ENCODE measurements around the gene BID. TPM values are rescaled to one million over a fixed set of nuclear protein-coding genes. Genes with fewer than 3 reads are reported as not detected.

BID gene
- polyA plus RNA-seq, 1 donor: 22.2 TPM

DNA sequence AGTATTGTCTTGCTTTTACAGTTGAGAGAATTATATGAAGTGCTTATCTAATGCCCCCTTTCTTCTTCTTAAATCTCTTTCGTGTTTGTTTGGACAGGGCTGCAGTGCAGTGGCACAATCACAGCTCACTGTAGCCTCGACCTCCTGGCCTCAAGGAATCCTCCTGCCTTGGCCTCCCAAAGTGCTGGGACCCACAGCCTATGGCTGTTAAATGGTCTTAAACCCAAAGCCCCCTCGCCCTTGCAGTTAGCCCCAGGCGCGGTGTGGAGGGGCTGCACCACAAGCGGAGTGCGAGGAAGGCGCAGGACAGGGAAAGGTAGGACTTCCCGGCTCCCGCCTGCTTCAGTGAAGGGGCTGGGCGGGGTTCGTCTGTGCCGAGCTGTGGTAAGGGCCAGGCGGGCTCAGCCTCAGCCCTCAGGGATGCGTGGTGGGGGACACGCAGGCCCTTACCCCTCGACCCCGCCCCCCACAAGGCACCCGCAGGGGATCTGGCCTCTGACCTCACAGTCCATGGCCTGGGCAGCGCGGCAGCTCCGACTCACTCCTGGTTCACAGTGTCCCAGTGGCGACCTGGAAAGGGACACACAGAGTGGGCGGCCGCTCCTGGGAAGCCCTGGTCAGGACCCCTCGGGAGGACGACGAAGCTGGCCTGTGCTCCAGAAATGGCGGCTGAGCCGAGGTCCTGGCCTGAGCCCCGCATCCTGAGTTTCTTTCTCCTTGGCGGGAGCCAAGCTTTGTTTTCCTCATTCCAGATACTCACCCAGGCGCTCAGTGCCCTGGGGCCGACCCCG lies 24.5 kb downstream of the BID start:
- H3K27me3 ChIP-seq (ENCODE audit: control insufficient read depth, insufficient read depth, low read length): no peaks in the 10 kb centered on the region
- no peaks in the 10 kb centered on the region for H3K9me3 ChIP-seq (ENCODE audit: control insufficient read depth, low read depth, low read length)
- H3K36me3 ChIP-seq (ENCODE audit: control insufficient read depth, insufficient read depth, low read length): no peaks in the 10 kb centered on the region
- 67% methylated on average over 1 of the region's 35 CpGs for WGBS (ENCODE audit: insufficient coverage, low lambda C conversion rate)
- no peak overlapping the region for H3K4me3 ChIP-seq (ENCODE audit: low read length)
- no peak for DNase-seq
- H3K27ac ChIP-seq (ENCODE audit: low read length): no peak overlapping the region
- no peaks in the 10 kb centered on the region for H3K4me1 ChIP-seq (ENCODE audit: control insufficient read depth, insufficient read depth, low read length)

DNA sequence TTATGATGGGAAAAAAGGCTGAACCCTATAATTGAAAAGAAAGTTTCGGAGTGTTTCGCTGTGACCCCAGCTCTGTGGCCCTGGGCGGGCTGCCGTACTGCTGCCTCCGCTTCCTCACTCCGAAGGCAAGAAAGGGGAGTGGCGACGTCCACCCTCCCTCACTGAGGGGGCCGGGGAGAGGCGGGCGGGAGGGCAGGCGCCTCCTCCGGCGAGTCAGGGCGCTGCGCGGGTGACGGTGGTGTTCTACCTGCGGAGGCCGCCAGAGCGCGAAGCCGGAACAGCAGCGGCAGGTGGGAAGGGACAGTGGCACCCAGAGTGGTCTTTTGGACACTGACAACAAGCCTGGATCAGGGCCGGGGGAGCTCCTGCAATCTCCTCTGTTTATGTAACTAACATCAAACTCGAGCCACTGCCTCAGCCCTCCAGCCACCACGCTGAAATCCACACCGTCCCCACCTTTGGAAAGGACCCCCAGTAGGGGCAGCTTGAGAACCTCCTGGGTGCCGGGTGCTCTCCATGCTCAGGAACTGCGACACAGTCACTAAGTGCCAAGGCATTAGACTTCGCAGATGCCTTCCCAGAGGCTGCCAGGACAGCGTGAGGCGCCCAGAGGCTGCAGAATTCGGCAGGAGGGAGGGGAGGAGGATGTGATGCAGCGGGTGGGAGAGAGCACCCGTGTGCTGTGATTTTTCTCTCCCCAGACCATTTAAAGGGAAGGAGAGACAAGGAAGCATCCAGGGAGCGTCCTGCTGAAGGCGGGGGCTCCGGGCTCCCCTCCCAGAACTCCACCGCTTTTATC lies 25.5 kb downstream of the BID start:
- H3K4me1 ChIP-seq (ENCODE audit: control insufficient read depth, insufficient read depth, low read length): no peaks in the 10 kb centered on the region
- no peak overlapping the region for H3K27ac ChIP-seq (ENCODE audit: low read length)
- DNase-seq: no peak
- no peak overlapping the region for H3K4me3 ChIP-seq (ENCODE audit: low read length)
- no CpG with 5 or more reads among the region's 40 CpGs for WGBS (ENCODE audit: insufficient coverage, low lambda C conversion rate)
- no peaks in the 10 kb centered on the region for H3K36me3 ChIP-seq (ENCODE audit: control insufficient read depth, insufficient read depth, low read length)
- no peaks in the 10 kb centered on the region for H3K9me3 ChIP-seq (ENCODE audit: control insufficient read depth, low read depth, low read length)
- no peaks in the 10 kb centered on the region for H3K27me3 ChIP-seq (ENCODE audit: control insufficient read depth, insufficient read depth, low read length)

DNA sequence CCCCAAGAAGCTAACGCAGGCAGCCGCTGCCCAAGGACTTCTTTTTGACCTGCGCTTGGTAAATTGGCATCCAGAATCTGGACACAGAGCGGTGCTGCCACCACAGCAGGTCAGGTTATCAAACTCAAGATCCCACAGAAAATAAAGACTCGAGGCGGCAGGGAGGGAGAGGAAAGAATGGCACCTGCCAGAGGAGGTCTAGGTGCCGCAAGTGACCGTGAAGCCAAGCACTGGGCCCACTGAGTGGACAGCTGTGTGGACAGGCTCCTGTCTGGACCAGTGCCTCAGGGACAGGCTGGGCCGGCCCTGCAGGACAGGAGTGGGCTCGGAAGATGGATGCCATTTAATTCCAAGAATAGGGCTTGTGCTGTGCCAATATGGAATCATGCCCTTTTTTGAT lies 27.4 kb downstream of the BID start:
- no CpG with 5 or more reads among the region's 10 CpGs for WGBS (ENCODE audit: insufficient coverage, low lambda C conversion rate)
- Histone ChIP-seq H3K27me3 (ENCODE audit: control insufficient read depth, insufficient read depth, low read length) (no peaks in the 10 kb centered on the region), H3K27ac (ENCODE audit: low read length) (no peak overlapping the region), H3K4me3 (ENCODE audit: low read length) (no peak overlapping the region), H3K9me3 (ENCODE audit: control insufficient read depth, low read depth, low read length) (no peaks in the 10 kb centered on the region), H3K36me3 (ENCODE audit: control insufficient read depth, insufficient read depth, low read length) (peaks cover 2% of the 10 kb centered on the region), H3K4me1 (ENCODE audit: control insufficient read depth, insufficient read depth, low read length) (no peaks in the 10 kb centered on the region)
- DNase-seq: no peak

DNA sequence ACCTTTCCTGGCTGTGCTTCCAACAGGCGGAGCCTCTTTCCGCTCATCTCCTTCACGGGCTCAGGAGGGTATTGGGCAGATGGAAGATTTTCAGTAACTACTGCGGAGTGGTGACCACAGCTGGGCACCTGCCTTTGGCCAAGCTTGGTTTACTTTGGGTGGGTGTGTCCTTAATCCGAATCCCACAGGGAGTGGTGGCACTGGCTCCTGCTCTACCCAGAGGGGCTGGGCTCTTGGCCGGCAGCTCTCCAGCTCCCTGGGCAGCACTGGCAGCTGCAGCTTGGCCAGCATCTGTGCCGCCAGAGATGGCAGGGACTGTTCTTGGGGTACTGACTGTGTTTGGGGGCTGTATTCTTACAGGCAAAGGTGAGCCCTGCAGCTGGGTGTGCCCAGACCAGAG lies 29.8 kb downstream of the BID start:
- H3K4me3 ChIP-seq (ENCODE audit: low read length): no peak overlapping the region
- peaks cover 2% of the 10 kb centered on the region for H3K36me3 ChIP-seq (ENCODE audit: control insufficient read depth, insufficient read depth, low read length)
- DNase-seq: no peak
- H3K27me3 ChIP-seq (ENCODE audit: control insufficient read depth, insufficient read depth, low read length): no peaks in the 10 kb centered on the region
- WGBS (ENCODE audit: insufficient coverage, low lambda C conversion rate): no CpG with 5 or more reads among the region's 7 CpGs
- H3K27ac ChIP-seq (ENCODE audit: low read length): no peak overlapping the region
- no peaks in the 10 kb centered on the region for H3K4me1 ChIP-seq (ENCODE audit: control insufficient read depth, insufficient read depth, low read length)
- no peaks in the 10 kb centered on the region for H3K9me3 ChIP-seq (ENCODE audit: control insufficient read depth, low read depth, low read length)

DNA sequence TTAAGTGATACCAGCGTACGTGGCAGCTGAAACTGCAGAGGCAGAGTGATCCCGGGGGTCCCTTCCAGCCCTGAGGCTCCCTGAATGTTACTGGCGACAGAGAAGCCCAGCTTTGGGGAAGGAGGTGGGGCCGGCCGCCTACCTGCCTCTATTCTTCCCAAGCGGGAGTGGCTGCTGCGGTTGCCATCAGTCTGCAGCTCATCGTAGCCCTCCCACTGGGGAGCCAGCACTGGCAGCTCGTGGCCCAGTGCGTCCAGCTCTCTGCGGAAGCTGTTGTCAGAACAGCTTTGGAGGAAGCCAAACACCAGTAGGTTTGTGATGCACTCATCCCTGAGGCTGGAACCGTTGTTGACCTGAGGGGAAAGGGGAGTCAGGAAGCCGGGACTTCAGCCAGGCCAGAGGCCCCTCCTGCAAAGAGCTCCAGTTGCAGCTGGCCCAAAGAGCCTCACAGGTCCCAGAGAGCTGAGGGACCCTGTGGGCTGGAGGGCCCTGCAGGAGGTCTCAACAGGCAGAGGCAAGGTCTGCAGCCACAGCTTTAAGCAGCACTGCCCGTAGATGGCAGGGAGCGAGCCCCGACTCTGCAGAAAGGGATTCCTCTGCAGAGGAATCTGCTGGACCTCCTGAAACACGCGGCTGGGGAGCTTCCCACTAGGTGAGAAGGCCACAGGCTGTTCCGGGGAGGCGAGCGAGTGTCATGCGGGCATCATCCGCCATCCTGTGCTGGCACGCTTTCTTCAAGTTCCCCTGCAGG lies 30.4 kb downstream of the BID start:
- peaks cover 8% of the 10 kb centered on the region for H3K36me3 ChIP-seq (ENCODE audit: control insufficient read depth, insufficient read depth, low read length)
- no peaks in the 10 kb centered on the region for H3K4me1 ChIP-seq (ENCODE audit: control insufficient read depth, insufficient read depth, low read length)
- no peak overlapping the region for H3K4me3 ChIP-seq (ENCODE audit: low read length)
- WGBS (ENCODE audit: insufficient coverage, low lambda C conversion rate): no CpG with 5 or more reads among the region's 25 CpGs
- H3K27ac ChIP-seq (ENCODE audit: low read length): no peak overlapping the region
- no peaks in the 10 kb centered on the region for H3K9me3 ChIP-seq (ENCODE audit: control insufficient read depth, low read depth, low read length)
- DNase-seq: no peak
- no peaks in the 10 kb centered on the region for H3K27me3 ChIP-seq (ENCODE audit: control insufficient read depth, insufficient read depth, low read length)

DNA sequence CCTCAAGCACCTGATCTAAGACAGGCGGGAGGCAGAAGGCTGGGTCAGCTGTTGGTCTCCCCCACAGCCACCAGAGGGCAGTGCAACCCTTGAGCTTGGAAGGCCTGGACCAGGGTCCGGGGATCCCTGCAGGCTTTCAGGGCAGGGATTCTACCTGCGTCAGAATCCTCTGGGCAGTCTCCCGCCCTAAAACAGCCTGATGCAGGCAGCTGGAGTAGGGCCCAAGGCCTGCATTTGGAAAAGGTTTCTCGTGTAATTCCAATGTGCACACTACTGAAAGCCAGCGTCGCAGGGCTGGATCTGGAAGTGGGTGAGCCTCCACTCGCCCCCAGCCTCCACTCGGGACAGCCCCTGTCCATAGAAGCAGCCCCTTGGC lies 31.8 kb downstream of the BID start:
- Histone ChIP-seq H3K27me3 (ENCODE audit: control insufficient read depth, insufficient read depth, low read length) (no peaks in the 10 kb centered on the region), H3K9me3 (ENCODE audit: control insufficient read depth, low read depth, low read length) (no peaks in the 10 kb centered on the region), H3K4me3 (ENCODE audit: low read length) (no peak overlapping the region), H3K36me3 (ENCODE audit: control insufficient read depth, insufficient read depth, low read length) (peaks cover 21% of the 10 kb centered on the region), H3K4me1 (ENCODE audit: control insufficient read depth, insufficient read depth, low read length) (no peaks in the 10 kb centered on the region), H3K27ac (ENCODE audit: low read length) (no peak overlapping the region)
- WGBS (ENCODE audit: insufficient coverage, low lambda C conversion rate): no CpG with 5 or more reads among the region's 9 CpGs
- DNase-seq: peak; percentile 61 to 66

DNA sequence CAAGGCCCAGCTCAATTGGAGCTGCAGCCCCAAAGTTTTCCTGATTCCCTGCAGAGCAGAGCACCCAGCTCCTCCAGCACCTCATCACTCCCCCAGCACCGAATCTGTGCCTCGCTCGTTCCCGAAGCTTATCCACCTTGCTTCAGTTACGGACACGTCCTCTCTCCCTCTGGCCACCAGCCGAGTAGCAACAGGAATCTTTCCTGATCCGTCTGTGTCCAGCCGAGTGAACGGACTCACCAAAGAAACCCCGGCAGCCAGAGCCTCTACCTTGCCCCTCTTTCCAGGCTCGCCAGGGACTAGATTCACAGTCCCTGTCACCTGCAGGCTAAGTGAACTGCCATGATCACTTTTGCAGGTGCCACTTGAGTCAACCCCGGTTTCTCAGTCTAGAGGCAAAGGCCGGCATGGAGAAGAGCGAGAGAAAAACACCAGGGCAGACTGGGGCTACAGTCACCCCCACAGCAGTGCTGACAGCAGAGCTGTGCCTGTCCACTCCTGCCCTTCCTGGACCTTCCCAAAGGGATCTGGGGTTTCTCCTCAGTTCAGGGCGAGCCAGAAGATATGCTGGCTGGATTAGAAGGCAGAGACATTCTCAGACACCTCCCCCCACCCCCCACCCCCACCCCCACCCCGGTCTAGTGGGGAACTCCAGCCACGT lies 32.3 kb downstream of the BID start:
- peaks cover 24% of the 10 kb centered on the region for H3K36me3 ChIP-seq (ENCODE audit: control insufficient read depth, insufficient read depth, low read length)
- no peaks in the 10 kb centered on the region for H3K9me3 ChIP-seq (ENCODE audit: control insufficient read depth, low read depth, low read length)
- no peak for DNase-seq
- H3K27me3 ChIP-seq (ENCODE audit: control insufficient read depth, insufficient read depth, low read length): no peaks in the 10 kb centered on the region
- H3K4me1 ChIP-seq (ENCODE audit: control insufficient read depth, insufficient read depth, low read length): no peaks in the 10 kb centered on the region
- H3K27ac ChIP-seq (ENCODE audit: low read length): no peak overlapping the region
- 100% methylated on average over 2 of the region's 18 CpGs for WGBS (ENCODE audit: insufficient coverage, low lambda C conversion rate)
- no peak overlapping the region for H3K4me3 ChIP-seq (ENCODE audit: low read length)

DNA sequence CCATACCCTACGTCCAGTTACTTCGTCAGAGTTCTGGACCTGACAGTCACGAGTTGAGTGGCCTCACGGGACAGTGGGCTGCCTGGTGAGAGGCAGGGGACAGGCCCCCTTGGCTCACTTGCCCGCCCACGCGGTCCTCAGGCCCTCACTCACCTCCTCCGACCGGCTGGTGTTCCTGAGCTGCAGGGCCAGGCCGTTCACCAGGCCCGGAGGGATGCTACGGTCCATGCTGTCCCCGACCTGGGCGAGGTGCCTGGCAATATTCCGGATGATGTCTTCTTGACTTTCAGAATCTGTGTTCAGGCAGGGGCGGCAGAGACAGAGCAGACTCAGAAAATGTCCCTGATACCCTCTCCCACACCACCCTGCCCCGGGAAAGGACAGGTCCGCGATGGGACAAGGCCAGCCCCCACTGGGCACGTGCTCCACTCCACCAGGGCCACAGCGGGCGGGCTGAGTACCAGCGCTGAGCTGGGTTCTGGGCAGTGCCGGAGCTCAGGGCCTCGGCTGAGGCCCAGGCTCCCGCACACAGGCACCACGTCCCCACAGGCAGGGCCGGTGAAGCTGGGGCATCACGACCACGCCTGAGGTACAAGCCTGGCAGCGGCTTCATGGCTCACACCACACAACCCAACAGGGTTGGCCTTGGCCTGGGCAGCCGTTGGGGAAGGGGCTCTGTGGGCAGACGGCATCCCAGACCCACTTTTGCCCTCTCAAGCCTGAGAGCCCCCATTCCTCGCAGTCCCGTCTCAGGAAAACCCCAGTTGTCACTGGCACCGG lies 34.9 kb downstream of the BID start:
- H3K27ac ChIP-seq (ENCODE audit: low read length): no peak overlapping the region
- no peaks in the 10 kb centered on the region for H3K4me1 ChIP-seq (ENCODE audit: control insufficient read depth, insufficient read depth, low read length)
- H3K36me3 ChIP-seq (ENCODE audit: control insufficient read depth, insufficient read depth, low read length): peaks cover 37% of the 10 kb centered on the region
- H3K9me3 ChIP-seq (ENCODE audit: control insufficient read depth, low read depth, low read length): no peaks in the 10 kb centered on the region
- no peak overlapping the region for H3K4me3 ChIP-seq (ENCODE audit: low read length)
- H3K27me3 ChIP-seq (ENCODE audit: control insufficient read depth, insufficient read depth, low read length): no peaks in the 10 kb centered on the region
- no peak for DNase-seq
- WGBS (ENCODE audit: insufficient coverage, low lambda C conversion rate): no CpG with 5 or more reads among the region's 36 CpGs

DNA sequence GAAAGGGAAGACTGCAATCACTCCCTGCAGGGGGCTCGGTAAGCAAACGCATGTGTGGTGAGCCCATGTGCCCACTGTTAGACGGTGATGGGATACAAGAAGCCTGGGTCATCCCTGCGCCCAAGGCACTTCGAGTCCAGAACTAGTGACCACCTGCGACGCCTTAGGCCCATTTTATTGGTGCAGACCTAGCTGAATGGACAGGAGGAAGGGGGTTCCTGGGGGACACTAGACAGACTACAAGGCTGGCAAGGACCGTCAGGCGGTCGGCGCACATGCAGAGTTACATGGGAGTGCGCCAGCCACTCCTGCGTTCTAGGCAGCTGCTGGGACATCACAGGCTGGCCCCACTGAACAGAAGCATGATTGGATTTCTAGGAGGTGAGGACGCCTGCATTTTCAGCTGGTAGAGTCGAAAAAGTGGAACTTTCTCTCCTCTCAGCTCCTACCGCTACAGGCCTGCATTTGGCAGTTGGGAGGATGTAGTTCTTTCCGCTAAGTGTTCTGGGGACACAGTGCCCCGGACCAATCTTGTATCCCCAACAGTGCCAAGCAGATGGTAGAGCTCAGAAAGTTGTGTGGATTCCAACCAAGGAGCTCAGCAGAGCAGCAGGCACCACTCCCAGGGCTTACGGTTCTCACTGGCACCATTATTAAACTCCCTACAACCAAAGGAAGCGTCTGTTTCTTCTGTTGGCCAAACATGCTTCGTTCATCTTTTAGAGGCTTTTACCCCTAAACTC lies 35.7 kb downstream of the BID start:
- WGBS (ENCODE audit: insufficient coverage, low lambda C conversion rate): 100% methylated on average over 2 of the region's 21 CpGs
- Histone ChIP-seq H3K4me1 (ENCODE audit: control insufficient read depth, insufficient read depth, low read length) (no peaks in the 10 kb centered on the region), H3K27ac (ENCODE audit: low read length) (no peak overlapping the region), H3K27me3 (ENCODE audit: control insufficient read depth, insufficient read depth, low read length) (no peaks in the 10 kb centered on the region), H3K9me3 (ENCODE audit: control insufficient read depth, low read depth, low read length) (no peaks in the 10 kb centered on the region), H3K4me3 (ENCODE audit: low read length) (no peak overlapping the region), H3K36me3 (ENCODE audit: control insufficient read depth, insufficient read depth, low read length) (peaks cover 46% of the 10 kb centered on the region)
- no peak for DNase-seq

Measured in large intestine (tissue), 3 donors.